ENCODE data around the gene MAT2A.

The MAT2A gene

GRCh38 chr2:85538507-85539360 lies at the start of gene MAT2A:
TSS of gene MAT2A (plus strand) at chr2:85539168. CDS start at chr2:85539288, 120 bp downstream.
- DNase-seq (ENCODE audit: low read depth, low spot score) = no peak

- no peak for DNase-seq (ENCODE audit: low read depth, low spot score)
These were observed 47.9 kb upstream of the MAT2A start for GRCh38 chr2:85490861-85491755.

DNA sequence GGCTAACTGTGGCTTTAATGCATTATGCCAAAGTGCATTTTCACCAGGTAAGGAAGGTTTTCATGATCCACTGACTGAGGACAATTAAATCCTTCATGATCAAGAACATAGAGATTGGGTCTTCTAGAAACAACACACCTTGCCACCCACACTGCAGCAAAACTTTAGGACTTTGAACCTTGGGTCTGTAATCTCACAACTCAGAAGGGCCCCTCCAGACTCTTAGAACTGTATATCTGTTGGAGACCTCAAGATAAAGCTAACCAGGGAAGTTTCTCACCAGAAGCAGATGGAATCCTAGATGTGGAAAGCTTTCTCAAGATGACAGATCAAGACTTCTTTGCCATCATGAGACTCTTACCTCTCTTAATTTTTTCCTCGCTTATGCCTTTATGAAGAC lies 42.5 kb upstream of the MAT2A start:
- no peak for DNase-seq (ENCODE audit: low read depth, low spot score)

- DNase-seq (ENCODE audit: low read depth, low spot score) = no peak
These were observed 40.9 kb upstream of the MAT2A start for GRCh38 chr2:85497944-85498630.

DNA sequence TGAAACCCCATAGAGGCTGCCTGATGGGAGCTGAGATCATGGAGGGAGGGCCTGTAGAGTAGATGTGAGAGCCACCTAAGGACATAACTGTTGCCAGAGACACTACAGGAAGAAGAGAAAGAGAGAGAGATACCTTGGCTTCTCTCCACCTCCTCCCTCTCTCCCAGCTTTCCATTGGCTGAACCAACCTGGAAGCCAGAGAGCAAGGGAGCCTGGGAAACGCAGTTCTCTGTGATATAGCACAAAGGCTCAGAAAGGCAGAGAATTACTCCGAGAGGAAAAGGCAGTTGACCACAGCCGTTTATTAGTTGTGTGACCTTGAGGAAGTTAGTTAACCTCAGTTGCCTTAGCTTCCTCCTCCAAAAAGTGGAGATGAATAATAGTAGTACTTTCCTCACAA lies 37.7 kb upstream of the MAT2A start:
- peak; percentile 30 for DNase-seq (ENCODE audit: low read depth, low spot score)

GRCh38 chr2:85502720-85503119 lies 36.2 kb upstream of the MAT2A start:
- no peak for DNase-seq (ENCODE audit: low read depth, low spot score)

- DNase-seq (ENCODE audit: low read depth, low spot score) = no peak
These were observed 35.7 kb upstream of the MAT2A start for GRCh38 chr2:85503168-85503850.

DNA sequence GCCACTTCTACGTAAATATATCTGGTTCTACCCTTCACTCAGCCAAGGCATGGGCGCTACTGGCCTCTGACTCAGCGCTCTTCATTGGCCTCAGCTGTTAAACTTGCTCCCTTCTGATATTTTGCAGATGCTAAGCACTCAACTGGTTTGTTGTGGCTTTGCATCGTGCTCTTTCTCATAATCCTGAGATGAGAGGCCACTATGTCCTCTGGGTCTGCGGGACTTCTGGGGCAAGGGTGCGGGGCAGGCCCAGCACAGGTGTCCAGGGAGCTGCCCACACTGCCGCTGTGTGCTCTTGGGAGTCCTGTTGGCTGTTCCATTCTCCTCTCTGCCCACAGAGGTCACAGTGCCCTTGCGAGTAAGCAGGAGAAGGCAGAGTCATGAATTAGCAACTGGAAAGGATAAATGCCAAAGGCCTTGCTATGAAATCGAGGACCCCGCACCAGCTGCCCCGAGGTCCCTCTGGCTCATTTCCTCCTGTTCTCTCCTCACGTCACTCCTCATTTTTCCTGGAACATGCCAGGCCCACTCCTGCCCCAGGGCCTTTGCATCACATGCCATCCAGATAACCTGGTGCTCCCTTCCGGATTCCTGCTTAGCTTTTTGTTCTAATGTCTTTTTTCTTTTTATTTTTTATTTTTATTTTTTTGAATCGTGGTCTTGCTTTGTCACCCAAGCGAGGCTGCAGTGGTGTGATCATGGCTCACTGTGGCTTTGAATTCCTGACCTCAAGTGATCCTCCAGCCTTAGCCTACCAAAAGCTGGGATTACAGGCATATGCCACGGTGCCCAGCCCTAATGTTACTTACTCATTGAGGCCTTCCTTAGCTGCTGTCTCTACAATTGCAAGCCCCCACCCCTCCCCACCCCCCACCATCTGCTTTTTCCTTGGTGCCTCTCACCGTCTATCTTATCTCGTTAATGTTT lies 34.9 kb upstream of the MAT2A start:
- DNase-seq (ENCODE audit: low read depth, low spot score) = no peak

GRCh38 chr2:85504778-85505261 lies 34.1 kb upstream of the MAT2A start:
- no peak for DNase-seq (ENCODE audit: low read depth, low spot score)

DNA sequence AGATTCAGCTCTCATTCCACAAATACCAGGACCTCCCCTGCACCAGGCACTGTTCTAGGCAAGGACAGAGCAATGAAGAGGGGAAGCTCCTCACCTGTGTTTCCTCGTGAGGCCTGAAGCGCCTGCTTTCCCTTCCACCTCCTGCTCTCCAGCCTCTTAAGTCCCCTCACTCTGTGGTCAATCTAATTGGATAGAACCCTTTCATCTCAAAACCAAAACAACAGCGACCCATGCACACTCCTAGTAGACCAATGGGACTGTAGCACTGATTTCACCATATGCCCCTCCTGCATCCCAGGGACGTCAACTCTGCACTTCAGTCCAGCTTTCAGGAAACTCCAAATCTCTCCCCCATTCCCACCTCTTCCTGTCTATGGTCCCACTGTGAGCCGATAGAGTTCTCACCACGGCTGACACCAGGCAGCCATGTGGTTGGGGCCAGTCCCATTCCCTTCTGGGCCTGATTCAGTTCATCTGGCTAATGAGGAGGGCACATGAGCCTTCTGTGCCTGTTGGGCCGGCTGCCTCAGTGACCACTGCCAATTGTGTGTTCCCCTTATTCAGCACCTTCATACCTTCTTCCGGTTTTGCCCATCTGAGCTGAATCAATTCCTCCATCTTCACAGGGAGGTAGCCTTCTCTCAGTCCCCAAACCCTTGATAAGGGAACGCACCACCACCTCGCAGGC lies 33.3 kb upstream of the MAT2A start:
- no peak for DNase-seq (ENCODE audit: low read depth, low spot score)

DNA sequence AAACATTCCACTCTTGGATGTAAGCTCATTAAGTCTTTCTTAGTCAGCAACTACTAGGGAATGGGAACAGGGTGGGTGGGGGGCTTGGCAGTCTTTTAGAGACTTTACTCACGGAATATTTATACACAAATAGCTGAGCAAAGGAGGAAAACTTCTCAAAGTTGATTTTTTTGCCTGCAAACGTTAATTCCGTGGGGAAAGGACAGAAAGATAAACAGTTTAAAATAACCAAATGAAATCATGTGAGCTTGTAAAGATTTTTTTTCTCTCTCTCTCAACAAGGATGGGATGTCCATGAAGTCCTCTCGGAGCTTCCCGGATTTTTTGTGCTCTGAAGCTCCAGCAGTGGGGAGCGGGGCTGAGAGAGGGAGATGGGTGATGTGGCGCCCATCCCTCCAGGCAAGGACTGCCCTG lies 32.2 kb upstream of the MAT2A start:
- DNase-seq (ENCODE audit: low read depth, low spot score) = no peak

GRCh38 chr2:85511008-85511811 lies 27.8 kb upstream of the MAT2A start:
- no peak for DNase-seq (ENCODE audit: low read depth, low spot score)

GRCh38 chr2:85514323-85514722 lies 24.6 kb upstream of the MAT2A start:
- DNase-seq (ENCODE audit: low read depth, low spot score) = no peak

GRCh38 chr2:85516653-85517389 lies 22.1 kb upstream of the MAT2A start:
- no peak for DNase-seq (ENCODE audit: low read depth, low spot score)

DNA sequence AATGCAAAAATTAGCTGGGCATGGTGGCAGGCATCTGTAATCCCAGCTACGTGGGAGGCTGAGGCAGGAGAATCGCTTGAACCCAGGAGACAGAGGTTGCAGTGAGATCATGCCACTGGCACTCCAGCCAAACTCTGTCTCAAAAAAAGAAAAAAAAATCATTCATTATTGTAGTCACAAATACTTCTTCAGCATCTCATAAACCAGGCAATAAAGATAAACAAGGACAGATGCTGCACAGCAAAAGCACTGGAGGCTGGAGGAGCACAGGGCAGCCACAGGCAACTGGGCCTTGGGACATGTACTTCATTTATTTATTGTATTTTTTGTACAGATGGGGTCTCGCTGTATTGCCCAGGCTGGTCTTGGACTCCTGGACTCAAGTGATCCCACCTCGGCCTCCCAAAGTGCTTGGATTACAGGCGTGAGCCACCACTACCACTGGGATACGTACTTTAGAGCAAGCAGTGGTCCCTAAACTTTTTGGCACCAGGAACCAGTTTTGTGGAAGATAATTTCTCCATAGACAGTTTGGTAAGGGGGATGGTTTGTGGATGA lies 16.8 kb upstream of the MAT2A start:
- DNase-seq (ENCODE audit: low read depth, low spot score) = no peak

GRCh38 chr2:85523062-85523902 lies 15.7 kb upstream of the MAT2A start:
- no peak for DNase-seq (ENCODE audit: low read depth, low spot score)

DNA sequence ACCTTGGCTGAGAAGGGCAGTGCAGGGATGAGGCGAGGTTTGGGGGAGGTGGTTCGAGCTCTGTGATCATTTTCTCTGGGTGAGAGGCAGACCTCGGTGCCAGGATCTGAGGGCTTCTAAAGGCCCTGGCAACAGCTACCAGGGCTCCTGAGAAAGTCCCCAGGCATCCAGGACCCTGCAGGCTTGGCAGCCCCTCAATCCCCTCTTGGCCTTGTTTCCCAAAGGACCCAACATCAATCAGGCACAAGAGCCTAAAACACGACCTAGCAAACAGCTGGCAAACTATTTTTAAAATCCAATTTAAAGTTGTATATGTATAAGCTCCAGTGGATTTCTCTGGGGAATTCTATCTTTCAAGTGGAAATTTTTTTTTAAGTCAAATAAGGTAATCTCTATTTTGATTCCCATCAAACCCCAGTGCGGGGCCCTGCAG lies 15.0 kb upstream of the MAT2A start:
- no peak for DNase-seq (ENCODE audit: low read depth, low spot score)

All from iPS DF 19.7 (cell line).